Neural progenitor cell (in vitro differentiated cells): ENCODE results near the gene CAMSAP1. TPM values are rescaled to one million over a fixed set of nuclear protein-coding genes. Genes with fewer than 3 reads are reported as not detected.

Experiments
- DNase-seq: peaks from one replicate; pipeline ENCODE4 v3.0.0-alpha.2; 2016; ENCODE audit warnings: low spot score
- H2AFZ ChIP-seq: fragments of 200-600 bp; sonication (generic); replicated peaks from 2 replicates; pipeline ENCODE4 v1.6.1; 2016; ENCODE audit warnings: antibody characterized with exemption
- H3F3A ChIP-seq: fragments of 200-600 bp; sonication (generic); 2 replicates; pipeline ENCODE4 v1.6.1; 2016; ENCODE audit warnings: antibody characterized with exemption, low read depth
- H3K27ac ChIP-seq: fragments of 200-600 bp; sonication (generic); 2 replicates; pipeline ENCODE4 v1.5.1; 2016; ENCODE audit warnings: mild to moderate bottlenecking
- H3K27me3 ChIP-seq: fragments of 200-600 bp; sonication (generic); 2 replicates; pipeline ENCODE4 v1.6.1; 2016; ENCODE audit warnings: mild to moderate bottlenecking, moderate library complexity
- H3K36me3 ChIP-seq: fragments of 200-600 bp; sonication (generic); 2 replicates; pipeline ENCODE4 v1.5.1; 2016
- H3K4me1 ChIP-seq: fragments of 200-600 bp; sonication (generic); 2 replicates; pipeline ENCODE4 v1.6.1; 2016; ENCODE audit warnings: mixed run types
- H3K4me2 ChIP-seq: fragments of 200-600 bp; sonication (generic); 2 replicates; pipeline ENCODE4 v1.6.1; 2016
- H3K4me3 ChIP-seq: fragments of 200-600 bp; sonication (generic); 2 replicates; pipeline ENCODE4 v1.5.1; 2016
- H3K79me2 ChIP-seq: fragments of 200-600 bp; sonication (generic); 2 replicates; pipeline ENCODE4 v1.6.1; 2016; ENCODE audit warnings: low read depth
- H3K9ac ChIP-seq: fragments of 200-600 bp; sonication (generic); 2 replicates; pipeline ENCODE4 v1.6.1; 2016
- H3K9me3 ChIP-seq: fragments of 200-600 bp; sonication (generic); 2 replicates; pipeline ENCODE4 v1.5.1; 2016; ENCODE audit warnings: low read depth
- H4K20me1 ChIP-seq: fragments of 200-600 bp; sonication (generic); 2 replicates; pipeline ENCODE4 v1.6.1; 2016; ENCODE audit warnings: low read depth
- H3K27ac Mint-ChIP-seq: 3 replicates; pipeline ENCODE4 v1.8.0; 2021; ENCODE audit warnings: mixed read lengths
- H3K27me3 Mint-ChIP-seq: 2 replicates; pipeline ENCODE4 v1.8.0; 2022; ENCODE audit warnings: low read depth, mild to moderate bottlenecking, inconsistent platforms, moderate library complexity, mixed read lengths; ENCODE audit not compliant: insufficient read depth
- H3K36me3 Mint-ChIP-seq: 3 replicates; pipeline ENCODE4 v1.8.0; 2021; ENCODE audit warnings: mixed read lengths
- H3K4me1 Mint-ChIP-seq: 3 replicates; pipeline ENCODE4 v1.8.0; 2021; ENCODE audit warnings: mixed read lengths
- H3K4me3 Mint-ChIP-seq: 3 replicates; pipeline ENCODE4 v1.8.0; 2021; ENCODE audit warnings: mild to moderate bottlenecking, moderate library complexity, mixed read lengths
- H3K9me3 Mint-ChIP-seq: 3 replicates; pipeline ENCODE4 v1.8.0; 2020; ENCODE audit warnings: mixed read lengths
- EZH2 ChIP-seq: fragments of 200-600 bp; sonication (generic); IDR thresholded peaks from 2 replicates; pipeline ENCODE4 v1.6.1; 2017; ENCODE audit warnings: antibody characterized with exemption, mild to moderate bottlenecking, moderate library complexity
- EZH2phosphoT487 ChIP-seq: fragments of 200-600 bp; sonication (generic); IDR thresholded peaks from 2 replicates; pipeline ENCODE4 v1.6.1; 2017; ENCODE audit warnings: antibody characterized with exemption
- total RNA-seq: library from RNA; depleted of rRNA; stranded (reverse); fragments of >200 nt; gene quantifications from 2 replicates; pipeline ENCODE4 v1.2.3, GENCODE V29; 2015; ENCODE audit warnings: low replicate concordance
- TF ChIP-seq, protein P1 (sequence below): fragments of 200-600 bp; sonication (generic); IDR thresholded peaks from 2 replicates; pipeline ENCODE4 v1.5.1; 2017; ENCODE audit warnings: antibody characterized with exemption, mild to moderate bottlenecking

The CAMSAP1 gene
- total RNA-seq, 1 donor from 2014 or later = 39.3 TPM

DNA sequence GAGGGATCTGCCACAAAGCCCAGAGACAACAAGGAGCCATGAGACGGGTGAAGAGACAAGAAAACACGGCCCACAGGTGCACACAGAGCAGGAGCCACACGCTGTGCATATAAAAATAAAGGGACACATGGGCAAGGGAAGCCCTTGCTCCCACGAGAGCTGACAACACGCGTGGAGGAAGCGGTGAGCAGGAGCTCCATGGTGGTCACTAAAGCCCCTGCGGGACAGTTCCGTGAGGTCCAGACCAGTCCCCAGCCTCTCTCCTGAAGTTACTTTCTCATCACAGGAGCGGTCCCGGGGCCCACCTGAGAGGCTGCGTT, 90.7 kb downstream of the CAMSAP1 start:
- Mint-ChIP-seq H3K9me3 (no peaks in the 10 kb centered on the region), H3K27me3 (no peaks in the 10 kb centered on the region), H3K4me1 (no peaks in the 10 kb centered on the region), H3K36me3 (peaks cover 47% of the 10 kb centered on the region), H3K4me3 (no peak overlapping the region), H3K27ac (no peak overlapping the region)
- H3K27me3 ChIP-seq = no peaks in the 10 kb centered on the region
- no peak overlapping the region for H3K9ac ChIP-seq
- H3K27ac ChIP-seq = no peak overlapping the region
- H2AFZ ChIP-seq = no peak overlapping the region
- no peaks in the 10 kb centered on the region for H3F3A ChIP-seq
- peaks cover 12% of the 10 kb centered on the region for H3K79me2 ChIP-seq
- H3K4me1 ChIP-seq = no peaks in the 10 kb centered on the region
- TF ChIP-seq EZH2phosphoT487 (no peak), EZH2 (no peak)
- TF ChIP-seq, protein P1, sequence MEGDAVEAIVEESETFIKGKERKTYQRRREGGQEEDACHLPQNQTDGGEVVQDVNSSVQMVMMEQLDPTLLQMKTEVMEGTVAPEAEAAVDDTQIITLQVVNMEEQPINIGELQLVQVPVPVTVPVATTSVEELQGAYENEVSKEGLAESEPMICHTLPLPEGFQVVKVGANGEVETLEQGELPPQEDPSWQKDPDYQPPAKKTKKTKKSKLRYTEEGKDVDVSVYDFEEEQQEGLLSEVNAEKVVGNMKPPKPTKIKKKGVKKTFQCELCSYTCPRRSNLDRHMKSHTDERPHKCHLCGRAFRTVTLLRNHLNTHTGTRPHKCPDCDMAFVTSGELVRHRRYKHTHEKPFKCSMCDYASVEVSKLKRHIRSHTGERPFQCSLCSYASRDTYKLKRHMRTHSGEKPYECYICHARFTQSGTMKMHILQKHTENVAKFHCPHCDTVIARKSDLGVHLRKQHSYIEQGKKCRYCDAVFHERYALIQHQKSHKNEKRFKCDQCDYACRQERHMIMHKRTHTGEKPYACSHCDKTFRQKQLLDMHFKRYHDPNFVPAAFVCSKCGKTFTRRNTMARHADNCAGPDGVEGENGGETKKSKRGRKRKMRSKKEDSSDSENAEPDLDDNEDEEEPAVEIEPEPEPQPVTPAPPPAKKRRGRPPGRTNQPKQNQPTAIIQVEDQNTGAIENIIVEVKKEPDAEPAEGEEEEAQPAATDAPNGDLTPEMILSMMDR = no peak
- peaks cover 12% of the 10 kb centered on the region for H3K36me3 ChIP-seq
- no peaks in the 10 kb centered on the region for H3K9me3 ChIP-seq
- H4K20me1 ChIP-seq = peaks cover 3% of the 10 kb centered on the region
- H3K4me2 ChIP-seq = no peak overlapping the region
- H3K4me3 ChIP-seq = no peak overlapping the region
- no peak for DNase-seq

DNA sequence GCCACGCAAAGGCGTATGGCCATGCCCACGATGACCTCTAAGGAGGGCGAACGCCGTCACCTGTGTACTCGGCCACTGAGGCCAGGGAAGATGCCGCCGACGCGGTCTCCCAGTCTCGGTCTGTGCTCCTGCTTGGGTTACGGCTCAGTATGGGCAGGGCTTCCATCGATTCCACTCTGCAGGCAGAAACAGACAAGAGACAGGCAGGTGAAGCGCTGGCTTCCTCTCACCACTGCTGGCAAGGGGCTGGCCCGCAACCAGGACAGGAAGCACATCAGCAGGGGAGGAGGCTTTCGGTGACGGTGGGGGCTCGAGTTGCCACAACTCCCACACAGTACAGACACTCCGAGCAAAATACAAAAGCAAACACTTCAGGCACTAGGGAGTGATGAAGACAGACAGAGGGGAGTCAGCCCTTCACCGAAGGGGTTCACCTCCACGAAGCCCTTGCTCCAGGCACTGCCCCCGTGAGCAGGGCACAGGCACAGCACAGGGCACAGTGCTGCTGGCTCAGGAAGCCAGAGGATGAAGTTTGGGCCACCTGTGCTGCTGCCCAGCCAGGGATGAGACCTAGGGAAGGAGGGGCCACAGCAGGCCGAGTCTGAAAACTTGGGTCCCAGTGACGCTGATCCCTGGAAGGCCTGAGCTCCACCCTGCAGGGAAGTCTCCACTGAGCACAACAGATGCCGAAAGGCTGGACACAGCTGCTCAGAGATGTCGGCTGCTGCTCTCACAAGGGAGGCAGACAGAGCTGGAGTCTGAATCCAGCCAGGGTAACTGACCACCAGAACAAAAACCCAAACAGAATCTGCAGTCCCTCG, 91.3 kb downstream of the CAMSAP1 start:
- no peak overlapping the region for H3K27ac Mint-ChIP-seq
- H2AFZ ChIP-seq = no peak overlapping the region
- H3K4me3 Mint-ChIP-seq = no peak overlapping the region
- TF ChIP-seq EZH2 = no peak
- TF ChIP-seq, protein P1 = no peak
- no peak for TF ChIP-seq EZH2phosphoT487
- H3K4me1 ChIP-seq = no peaks in the 10 kb centered on the region
- no peak overlapping the region for H3K9ac ChIP-seq
- H4K20me1 ChIP-seq = peaks cover 3% of the 10 kb centered on the region
- no peak for DNase-seq
- no peak overlapping the region for H3K27ac ChIP-seq
- H3K36me3 Mint-ChIP-seq = peaks cover 52% of the 10 kb centered on the region
- peaks cover 12% of the 10 kb centered on the region for H3K79me2 ChIP-seq
- H3K27me3 ChIP-seq = no peaks in the 10 kb centered on the region
- no peak overlapping the region for H3K4me2 ChIP-seq
- H3K4me1 Mint-ChIP-seq = no peaks in the 10 kb centered on the region
- no peaks in the 10 kb centered on the region for H3K9me3 Mint-ChIP-seq
- H3K36me3 ChIP-seq = peaks cover 12% of the 10 kb centered on the region
- no peaks in the 10 kb centered on the region for H3K9me3 ChIP-seq
- H3K27me3 Mint-ChIP-seq = no peaks in the 10 kb centered on the region
- H3F3A ChIP-seq = no peaks in the 10 kb centered on the region
- H3K4me3 ChIP-seq = no peak overlapping the region

DNA sequence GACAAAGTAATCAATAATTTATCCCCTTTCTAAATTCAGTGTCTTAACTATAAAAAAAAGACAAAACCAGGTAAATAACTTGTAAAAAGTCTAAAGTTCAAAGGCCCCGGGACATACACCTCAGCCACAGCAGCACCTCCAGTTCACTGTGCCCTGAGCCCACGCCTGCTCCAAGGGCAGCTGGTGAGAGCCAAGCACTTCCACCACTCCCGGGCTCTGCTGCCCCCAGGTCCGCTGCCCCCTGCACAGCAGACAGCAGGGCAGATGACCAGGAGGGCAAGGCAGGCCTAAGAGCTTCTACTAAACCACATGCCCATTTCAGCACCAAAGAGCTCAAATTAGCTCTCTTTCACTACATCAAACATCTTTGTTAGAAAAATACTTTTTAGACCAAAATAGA, 91.9 kb downstream of the CAMSAP1 start:
- H3K36me3 ChIP-seq = peaks cover 12% of the 10 kb centered on the region
- no peaks in the 10 kb centered on the region for H3K27me3 ChIP-seq
- H3K79me2 ChIP-seq = peaks cover 10% of the 10 kb centered on the region
- Mint-ChIP-seq H3K27ac (peak overlapping the region; percentile 21), H3K27me3 (no peaks in the 10 kb centered on the region), H3K9me3 (no peaks in the 10 kb centered on the region), H3K36me3 (peaks cover 55% of the 10 kb centered on the region), H3K4me1 (no peaks in the 10 kb centered on the region), H3K4me3 (no peak overlapping the region)
- H3K4me2 ChIP-seq = no peak overlapping the region
- H4K20me1 ChIP-seq = peaks cover 3% of the 10 kb centered on the region
- no peak overlapping the region for H3K27ac ChIP-seq
- no peak overlapping the region for H3K4me3 ChIP-seq
- no peak for TF ChIP-seq EZH2
- TF ChIP-seq, protein P1 = no peak
- TF ChIP-seq EZH2phosphoT487 = no peak
- no peak overlapping the region for H3K9ac ChIP-seq
- H3F3A ChIP-seq = no peaks in the 10 kb centered on the region
- no peaks in the 10 kb centered on the region for H3K9me3 ChIP-seq
- H3K4me1 ChIP-seq = no peaks in the 10 kb centered on the region
- DNase-seq = no peak
- no peak overlapping the region for H2AFZ ChIP-seq
